Measurements from ENCODE around the gene CDH13. TPM values are rescaled to one million over a fixed set of nuclear protein-coding genes. Genes with fewer than 3 reads are reported as not detected.

Gene CDH13
- total RNA-seq, 2 donors from 2014 or later = 228 to 280 TPM

DNA sequence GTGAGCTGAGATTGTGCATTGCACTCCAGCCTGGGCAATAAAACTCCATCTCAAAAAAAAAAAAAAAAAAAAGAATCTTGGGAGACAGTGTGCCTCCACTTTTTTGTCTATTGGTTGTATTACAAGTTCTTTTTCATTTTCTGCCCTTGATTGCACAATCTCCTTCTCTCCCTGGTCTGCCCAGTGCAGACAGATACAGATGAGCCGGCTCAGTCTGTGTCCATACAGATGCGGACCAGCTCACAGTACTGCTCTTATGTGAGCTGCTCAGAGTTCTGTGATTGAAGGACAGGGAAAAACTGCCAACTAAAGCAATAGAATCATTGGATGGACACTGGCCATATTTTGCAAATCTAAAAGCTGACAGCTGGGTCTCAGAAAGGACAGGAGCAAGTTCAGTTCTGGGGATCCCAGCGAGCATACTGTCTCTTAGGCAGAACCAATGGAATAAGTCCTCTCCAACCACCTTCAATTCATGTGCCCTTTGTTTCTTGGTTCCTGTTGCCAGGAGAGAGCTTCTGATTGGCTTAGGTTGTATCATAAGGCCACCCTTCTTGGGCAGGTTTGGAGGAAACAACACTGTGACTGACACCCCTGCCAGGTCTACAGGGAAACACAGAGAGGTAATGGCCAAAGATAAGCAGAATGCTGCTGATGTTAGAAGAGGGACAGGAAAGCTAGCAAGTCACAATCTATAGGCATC, 685.4 kb downstream of the CDH13 start:
- no peak for ATAC-seq (ENCODE audit: insufficient number of reproducible peaks, low FRiP score, low read depth)
- H3K27ac ChIP-seq = no peak overlapping the region
- H3K36me3 ChIP-seq = no peaks in the 10 kb centered on the region
- H3K9me3 ChIP-seq = no peaks in the 10 kb centered on the region
- DNase-seq (ENCODE audit: low spot score) = no peak
- H3K27me3 ChIP-seq (replicated peaks; ENCODE audit: insufficient read depth) = no peaks in the 10 kb centered on the region
- no peak overlapping the region for H3K4me3 ChIP-seq
- TF ChIP-seq, protein P1, sequence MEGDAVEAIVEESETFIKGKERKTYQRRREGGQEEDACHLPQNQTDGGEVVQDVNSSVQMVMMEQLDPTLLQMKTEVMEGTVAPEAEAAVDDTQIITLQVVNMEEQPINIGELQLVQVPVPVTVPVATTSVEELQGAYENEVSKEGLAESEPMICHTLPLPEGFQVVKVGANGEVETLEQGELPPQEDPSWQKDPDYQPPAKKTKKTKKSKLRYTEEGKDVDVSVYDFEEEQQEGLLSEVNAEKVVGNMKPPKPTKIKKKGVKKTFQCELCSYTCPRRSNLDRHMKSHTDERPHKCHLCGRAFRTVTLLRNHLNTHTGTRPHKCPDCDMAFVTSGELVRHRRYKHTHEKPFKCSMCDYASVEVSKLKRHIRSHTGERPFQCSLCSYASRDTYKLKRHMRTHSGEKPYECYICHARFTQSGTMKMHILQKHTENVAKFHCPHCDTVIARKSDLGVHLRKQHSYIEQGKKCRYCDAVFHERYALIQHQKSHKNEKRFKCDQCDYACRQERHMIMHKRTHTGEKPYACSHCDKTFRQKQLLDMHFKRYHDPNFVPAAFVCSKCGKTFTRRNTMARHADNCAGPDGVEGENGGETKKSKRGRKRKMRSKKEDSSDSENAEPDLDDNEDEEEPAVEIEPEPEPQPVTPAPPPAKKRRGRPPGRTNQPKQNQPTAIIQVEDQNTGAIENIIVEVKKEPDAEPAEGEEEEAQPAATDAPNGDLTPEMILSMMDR (IDR thresholded peaks at IDR 0.05) = no peak
- H3K4me1 ChIP-seq (ENCODE audit: control insufficient read depth in 1 of 2, low read depth in 2 of 2) = peaks cover 10 to 19% of the 10 kb centered on the region in 2 donors

- H3K27ac ChIP-seq = no peak overlapping the region
- no peak for ATAC-seq (ENCODE audit: insufficient number of reproducible peaks, low FRiP score, low read depth)
- H3K4me3 ChIP-seq = no peak overlapping the region
- peaks cover 4 to 13% of the 10 kb centered on the region in 2 donors for H3K4me1 ChIP-seq (ENCODE audit: control insufficient read depth in 1 of 2, low read depth in 2 of 2)
- TF ChIP-seq, protein P1 (IDR thresholded peaks at IDR 0.05) = no peak
- H3K36me3 ChIP-seq = no peaks in the 10 kb centered on the region
- no peaks in the 10 kb centered on the region for H3K27me3 ChIP-seq (replicated peaks; ENCODE audit: insufficient read depth)
- H3K9me3 ChIP-seq = no peaks in the 10 kb centered on the region
- no peak for DNase-seq (ENCODE audit: low spot score)
These were observed 686.0 kb downstream of the CDH13 start for GRCh38 chr16:83312718-83313245.

- no peak for ATAC-seq (ENCODE audit: insufficient number of reproducible peaks, low FRiP score, low read depth)
- DNase-seq (ENCODE audit: low spot score) = no peak
- Histone ChIP-seq H3K36me3 (no peaks in the 10 kb centered on the region), H3K4me1 (ENCODE audit: control insufficient read depth in 1 of 2, low read depth in 2 of 2) (no peaks in the 10 kb centered on the region), H3K4me3 (no peak overlapping the region), H3K27me3 (replicated peaks; ENCODE audit: insufficient read depth) (no peaks in the 10 kb centered on the region), H3K9me3 (no peaks in the 10 kb centered on the region), H3K27ac (no peak overlapping the region)
- TF ChIP-seq, protein P1 (IDR thresholded peaks at IDR 0.05) = no peak
These were observed 688.5 kb downstream of the CDH13 start for GRCh38 chr16:83315271-83315670.

GRCh38 chr16:83316458-83316857, 689.7 kb downstream of the CDH13 start:
- DNase-seq (ENCODE audit: low spot score) (no peak), ATAC-seq (ENCODE audit: insufficient number of reproducible peaks, low FRiP score, low read depth) (no peak)
- no peak overlapping the region for H3K4me3 ChIP-seq

GRCh38 chr16:83318390-83318789, 691.6 kb downstream of the CDH13 start:
- TF ChIP-seq, protein P1 (IDR thresholded peaks at IDR 0.05) = no peak
- H3K27ac ChIP-seq = no peak overlapping the region
- H3K27me3 ChIP-seq (replicated peaks; ENCODE audit: insufficient read depth) = no peaks in the 10 kb centered on the region
- no peaks in the 10 kb centered on the region for H3K36me3 ChIP-seq
- DNase-seq (ENCODE audit: low spot score) (no peak), ATAC-seq (ENCODE audit: insufficient number of reproducible peaks, low FRiP score, low read depth) (no peak)
- no peaks in the 10 kb centered on the region for H3K4me1 ChIP-seq (ENCODE audit: control insufficient read depth in 1 of 2, low read depth in 2 of 2)
- no peaks in the 10 kb centered on the region for H3K9me3 ChIP-seq
- H3K4me3 ChIP-seq = no peak overlapping the region

More at GRCh38 chr16:83316458-83316857, 689.7 kb downstream of the CDH13 start:
- TF ChIP-seq, protein P1 (IDR thresholded peaks at IDR 0.05) = no peak
- no peaks in the 10 kb centered on the region for H3K36me3 ChIP-seq
- no peaks in the 10 kb centered on the region for H3K4me1 ChIP-seq (ENCODE audit: control insufficient read depth in 1 of 2, low read depth in 2 of 2)
- no peaks in the 10 kb centered on the region for H3K27me3 ChIP-seq (replicated peaks; ENCODE audit: insufficient read depth)
- no peak overlapping the region for H3K27ac ChIP-seq
- H3K9me3 ChIP-seq = no peaks in the 10 kb centered on the region
